Measurements from ENCODE around the gene NHERF2. TPM values are rescaled to one million over a fixed set of nuclear protein-coding genes. Genes with fewer than 3 reads are reported as not detected.
A peak's percentile ranks its signal among the peaks of the same experiment; 100 is the strongest.

Gene NHERF2
- total and polyA plus RNA-seq, 9 of the 15 experiments (the other 6 are each of a cell fraction or from before 2014, with no cell fraction given): 0.15 to 42.0 (median 12.5) TPM

- TF ChIP-seq SP2 (IDR thresholded peaks at IDR 0.05; ENCODE audit: extremely low read depth, low read depth, low read length, poor library complexity, severe bottlenecking): no peak
- peak in 1 of 2 experiments; percentile 46; a peak in 1 of 4 replicates for TF ChIP-seq SRF (CRISPR knock-in tag; IDR thresholded peaks at IDR 0.05)
- TF ChIP-seq ZNF274 (IDR thresholded peaks at IDR 0.05; ENCODE audit: borderline replicate concordance, low read depth, low read length): no peak
- TF ChIP-seq POLR2AphosphoS2 (IDR thresholded peaks at IDR 0.05; ENCODE audit: low read length): no peak
- no peak for TF ChIP-seq RHOXF2B (CRISPR knock-in tag; conservative IDR thresholded peaks at IDR 0.05)
- TF ChIP-seq FOXK2 (conservative IDR thresholded peaks at IDR 0.05 in 1 of 2, IDR thresholded peaks at IDR 0.05 in 1 of 2; ENCODE audit: low read depth in 2 of 2): peak in 1 of 2 experiments; percentile 51; a peak in 1 of 4 replicates
- TF ChIP-seq MCM3 (IDR thresholded peaks at IDR 0.05): no peak
- TF ChIP-seq HES1 (IDR thresholded peaks at IDR 0.05; ENCODE audit: low read depth): no peak
- no peak for TF ChIP-seq MAFG (tag; conservative IDR thresholded peaks at IDR 0.05)
- no peak for TF ChIP-seq POLR2H (tag; IDR thresholded peaks at IDR 0.05; ENCODE audit: low read depth)
- peak; percentile 24 for TF ChIP-seq TARDBP (IDR thresholded peaks at IDR 0.05)
- no peak for TF ChIP-seq NCOA6 (IDR thresholded peaks at IDR 0.05)
- peak; percentile 75; the same call in 1 of the 2 replicates for TF ChIP-seq EP400 (IDR thresholded peaks at IDR 0.05)
- TF ChIP-seq ZKSCAN8 (CRISPR knock-in tag; IDR thresholded peaks at IDR 0.05): no peak
- TF ChIP-seq ZNF584 (CRISPR knock-in tag; IDR thresholded peaks at IDR 0.05; ENCODE audit: low read depth): peak; percentile 73; the same call in 1 of the 2 replicates
- no peak for TF ChIP-seq ZMIZ1 (IDR thresholded peaks at IDR 0.05; ENCODE audit: low read depth in 2 of 2, low read length in 2 of 2)
- peak; percentile 51 for TF ChIP-seq HMGN3 (IDR thresholded peaks at IDR 0.05; ENCODE audit: borderline replicate concordance, extremely low read depth, insufficient read length, low read depth, low read length)
- peak; percentile 55 to 83 for TF ChIP-seq E2F6 (IDR thresholded peaks at IDR 0.05; ENCODE audit: borderline replicate concordance in 1 of 2, extremely low read depth in 1 of 2, insufficient read depth in 1 of 2, insufficient read length in 1 of 2, low read depth in 1 of 2, low read length in 1 of 2, poor library complexity in 1 of 2, severe bottlenecking in 1 of 2)
- peak; percentile 47; the same call in 1 of the 2 replicates for TF ChIP-seq ZBTB7A (IDR thresholded peaks at IDR 0.05; ENCODE audit: borderline replicate concordance, control insufficient read depth, low read depth, low read length)
- TF ChIP-seq LCOR (CRISPR knock-in tag; IDR thresholded peaks at IDR 0.05): no peak
- TF ChIP-seq MTF1 (CRISPR knock-in tag; IDR thresholded peaks at IDR 0.05; ENCODE audit: borderline replicate concordance): no peak
- TF ChIP-seq CHD1 (IDR thresholded peaks at IDR 0.05; ENCODE audit: low read length): peak; percentile 53
- TF ChIP-seq DACH1 (IDR thresholded peaks at IDR 0.05; ENCODE audit: partially characterized antibody): no peak
These were observed 20.8 kb downstream of the NHERF2 start, which contains the start of the genes NTHL1 and TSC2 (continued) for GRCh38 chr16:2047330-2048115.

Measured in K562 (cell line).